Caco-2 (cell line): Measurements from ENCODE around the gene PAK3. TPM values are rescaled to one million over a fixed set of nuclear protein-coding genes. Genes with fewer than 3 reads are reported as not detected.

Experiments used
- BruUV-seq: library from RNA; stranded (reverse); fragments of 400-500 nt; replicated peaks from 2 replicates; lab custom pipeline; 2021; lab: Mats Ljungman, UMichigan
- CTCF ChIA-PET: fragments of 300-600 bp; sonication (Branson Sonifier 250); formaldehyde crosslinking; loops from one replicate; lab custom pipeline; 2022; ENCODE audit warnings: antibody characterized with exemption; lab: Charles Lee
- POLR2A ChIA-PET: fragments of 300-600 bp; sonication (Branson Sonifier 250); formaldehyde crosslinking; loops from one replicate; lab custom pipeline; 2022; ENCODE audit warnings: antibody characterized with exemption; lab: Charles Lee
- DNase-seq, 2 experiments: peaks; one replicate each; pipeline versions ENCODE4 v3.0.0 to v3.0.0-alpha.2; 2020 to 2022
- H3K27me3 ChIP-seq: replicated peaks from 2 replicates; pipeline ENCODE4 v1.6.0; 2011; ENCODE audit warnings: low read length; ENCODE audit not compliant: control insufficient read depth, insufficient read depth
- H3K36me3 ChIP-seq: 2 replicates; pipeline ENCODE4 v1.5.1; 2011; ENCODE audit warnings: low read length; ENCODE audit not compliant: control insufficient read depth, insufficient read depth
- H3K4me1 ChIP-seq: fragments of 250-450 bp; sonication (Bioruptor Pico); 2 replicates; pipeline ENCODE4 v1.5.1; 2020; ENCODE audit warnings: mild to moderate bottlenecking
- H3K4me3 ChIP-seq: 2 replicates; pipeline ENCODE4 v1.5.1; 2011; ENCODE audit warnings: low read depth, mild to moderate bottlenecking, control low read depth, low read length
- H3K9me3 ChIP-seq: fragments of 250-450 bp; sonication (Bioruptor Pico); 2 replicates; pipeline ENCODE4 v1.5.1; 2020; ENCODE audit warnings: mild to moderate bottlenecking, moderate library complexity
- H3K27ac Mint-ChIP-seq: one replicate; pipeline ENCODE4 v1.8.0; 2022; ENCODE audit warnings: mixed read lengths; ENCODE audit not compliant: unreplicated experiment
- H3K27me3 Mint-ChIP-seq: one replicate; pipeline ENCODE4 v1.8.0; 2022; ENCODE audit warnings: mixed read lengths; ENCODE audit not compliant: insufficient read depth, unreplicated experiment
- H3K36me3 Mint-ChIP-seq: one replicate; pipeline ENCODE4 v1.8.0; 2022; ENCODE audit warnings: mild to moderate bottlenecking, mixed read lengths; ENCODE audit not compliant: insufficient read depth, unreplicated experiment
- H3K4me1 Mint-ChIP-seq: one replicate; pipeline ENCODE4 v1.8.0; 2022; ENCODE audit warnings: low read depth, mixed read lengths; ENCODE audit not compliant: unreplicated experiment
- H3K4me3 Mint-ChIP-seq: one replicate; pipeline ENCODE4 v1.8.0; 2022; ENCODE audit warnings: mild to moderate bottlenecking, moderate library complexity, mixed read lengths; ENCODE audit not compliant: unreplicated experiment
- H3K9me3 Mint-ChIP-seq: one replicate; pipeline ENCODE4 v1.8.0; 2022; ENCODE audit warnings: mixed read lengths; ENCODE audit not compliant: unreplicated experiment
- intact Hi-C: fragments of 100-400 bp; cut with micrococcal nuclease; formaldehyde crosslinking; loops from one replicate; pipeline ENCODE4 v1.10.0; 2022; ENCODE audit not compliant: unreplicated experiment
- total RNA-seq: library from RNA; stranded (reverse); gene quantifications from 2 replicates; pipeline ENCODE4 v1.2.3, GENCODE V29; 2022
- TF ChIP-seq, protein P1 (sequence below), 2 experiments: fragments of 200-600 bp in 1 of 2; IDR thresholded peaks; 1 replicate in 1 of 2; 2 replicates in 1 of 2; pipeline versions ENCODE4 v1.5.1 to v1.8.0; 2011 to 2022; ENCODE audit warnings: antibody characterized with exemption in 1 of 2, control low read depth in 1 of 2, inconsistent platforms in 1 of 2, low read depth in 1 of 2, low read length in 1 of 2, mild to moderate bottlenecking in 1 of 2, moderate library complexity in 1 of 2; ENCODE audit not compliant: insufficient read depth in 1 of 2, severe bottlenecking in 1 of 2, unreplicated experiment in 1 of 2

The PAK3 gene
- total RNA-seq, 1 experiment from 2014 or later, result not detected

DNA sequence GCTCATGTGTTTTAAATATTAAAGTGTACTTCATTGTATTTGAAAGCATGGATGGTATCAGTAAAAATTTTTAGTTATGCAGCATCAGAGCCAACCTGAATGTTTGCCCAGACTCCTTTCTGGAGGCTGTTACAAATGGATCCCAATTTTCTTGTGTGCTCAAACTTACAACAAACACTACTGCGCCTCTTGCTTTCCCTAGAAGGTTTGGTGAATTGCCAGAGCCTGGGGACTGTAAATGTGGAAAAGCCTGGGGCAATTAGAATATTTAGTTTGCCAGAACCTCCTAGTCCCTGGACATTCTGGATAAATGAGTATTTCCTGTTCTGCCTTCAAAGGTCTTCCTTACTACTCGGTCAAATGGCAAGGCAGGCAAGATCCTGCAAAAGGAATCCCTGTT, 169.5 kb downstream of the PAK3 start:
- no TSS peak for BruUV-seq

DNA sequence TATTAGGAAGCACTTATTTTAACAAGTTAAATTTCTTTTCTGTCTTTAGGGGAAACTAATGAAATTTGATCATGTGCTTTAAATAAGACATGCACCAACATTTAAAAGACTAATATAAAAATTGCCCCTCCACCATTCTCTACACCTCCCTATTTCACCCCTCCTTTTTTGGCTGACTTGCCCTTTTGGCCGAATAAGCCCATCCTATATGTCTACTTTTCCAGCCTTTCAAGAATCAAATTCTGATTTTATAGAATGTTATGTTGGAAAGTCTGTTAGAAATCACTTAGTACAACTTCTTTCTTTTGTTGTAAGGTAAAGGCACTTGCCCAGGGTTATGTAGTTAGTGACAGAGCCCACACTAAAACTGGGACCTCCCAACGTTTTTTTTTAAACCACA, 172.5 kb downstream of the PAK3 start:
- TF ChIP-seq, protein P1, sequence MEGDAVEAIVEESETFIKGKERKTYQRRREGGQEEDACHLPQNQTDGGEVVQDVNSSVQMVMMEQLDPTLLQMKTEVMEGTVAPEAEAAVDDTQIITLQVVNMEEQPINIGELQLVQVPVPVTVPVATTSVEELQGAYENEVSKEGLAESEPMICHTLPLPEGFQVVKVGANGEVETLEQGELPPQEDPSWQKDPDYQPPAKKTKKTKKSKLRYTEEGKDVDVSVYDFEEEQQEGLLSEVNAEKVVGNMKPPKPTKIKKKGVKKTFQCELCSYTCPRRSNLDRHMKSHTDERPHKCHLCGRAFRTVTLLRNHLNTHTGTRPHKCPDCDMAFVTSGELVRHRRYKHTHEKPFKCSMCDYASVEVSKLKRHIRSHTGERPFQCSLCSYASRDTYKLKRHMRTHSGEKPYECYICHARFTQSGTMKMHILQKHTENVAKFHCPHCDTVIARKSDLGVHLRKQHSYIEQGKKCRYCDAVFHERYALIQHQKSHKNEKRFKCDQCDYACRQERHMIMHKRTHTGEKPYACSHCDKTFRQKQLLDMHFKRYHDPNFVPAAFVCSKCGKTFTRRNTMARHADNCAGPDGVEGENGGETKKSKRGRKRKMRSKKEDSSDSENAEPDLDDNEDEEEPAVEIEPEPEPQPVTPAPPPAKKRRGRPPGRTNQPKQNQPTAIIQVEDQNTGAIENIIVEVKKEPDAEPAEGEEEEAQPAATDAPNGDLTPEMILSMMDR (IDR thresholded peaks at IDR 0.05; ENCODE audit: insufficient read depth in 1 of 2, low read depth in 1 of 2, low read length in 1 of 2, severe bottlenecking in 1 of 2, unreplicated experiment in 1 of 2), result no peak
- Mint-ChIP-seq H3K27me3 (peaks cover 13% of the 10 kb centered on the region), H3K9me3 (no peaks in the 10 kb centered on the region), H3K4me3 (no peak overlapping the region), H3K27ac (no peak overlapping the region), H3K4me1 (no peaks in the 10 kb centered on the region), H3K36me3 (no peaks in the 10 kb centered on the region)
- Histone ChIP-seq H3K4me1 (no peaks in the 10 kb centered on the region), H3K27me3 (no peaks in the 10 kb centered on the region), H3K4me3 (no peak overlapping the region), H3K9me3 (no peaks in the 10 kb centered on the region), H3K36me3 (no peaks in the 10 kb centered on the region)
- no TSS peak for BruUV-seq
- intact Hi-C loops, result no loop called here
- DNase-seq, result no peak
- ChIA-PET POLR2A (no interaction called here), CTCF (no interaction called here)

More for the DNA sequence above, 169.5 kb downstream of the PAK3 start:
- Mint-ChIP-seq H3K36me3 (no peaks in the 10 kb centered on the region), H3K4me1 (no peaks in the 10 kb centered on the region), H3K9me3 (no peaks in the 10 kb centered on the region), H3K4me3 (no peak overlapping the region), H3K27ac (no peak overlapping the region), H3K27me3 (peaks cover 13% of the 10 kb centered on the region)
- H3K27me3 ChIP-seq, result no peaks in the 10 kb centered on the region
- H3K4me1 ChIP-seq, result no peaks in the 10 kb centered on the region
- no peaks in the 10 kb centered on the region for H3K36me3 ChIP-seq
- DNase-seq, result no peak
- intact Hi-C loops, result no loop called here
- ChIA-PET POLR2A (no interaction called here), CTCF (no interaction called here)
- H3K4me3 ChIP-seq, result no peak overlapping the region
- TF ChIP-seq, protein P1 (IDR thresholded peaks at IDR 0.05; ENCODE audit: insufficient read depth in 1 of 2, low read depth in 1 of 2, low read length in 1 of 2, severe bottlenecking in 1 of 2, unreplicated experiment in 1 of 2), result no peak
- no peaks in the 10 kb centered on the region for H3K9me3 ChIP-seq

DNA sequence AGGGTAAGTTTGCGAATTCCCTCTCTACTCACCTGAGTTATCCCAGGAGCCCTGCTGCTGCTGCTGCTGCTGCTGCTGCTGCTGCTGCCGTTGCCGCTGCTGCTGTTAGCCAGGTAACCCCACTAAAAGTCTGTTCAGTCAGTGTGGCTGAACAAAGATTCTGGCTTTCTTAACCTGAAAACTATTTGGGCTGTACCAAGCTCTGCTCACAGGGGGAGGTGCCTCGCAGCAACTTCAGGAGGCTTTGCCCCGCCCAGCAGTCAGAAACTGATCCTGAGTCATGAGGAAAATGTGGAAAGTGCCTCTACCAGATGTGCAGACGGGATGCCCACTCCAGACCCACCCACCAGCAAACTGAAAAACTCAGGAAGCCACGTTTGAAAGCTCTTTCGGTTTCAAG, 174.3 kb downstream of the PAK3 start, which contains the start of gene CAPN6:
Gene CAPN6, minus strand, starts transcription at position 145 of the 400 bp plus-strand sequence. CDS start 6,547 bp downstream, outside the sequence.
- ChIA-PET CTCF (no interaction called here), POLR2A (no interaction called here)
- Histone ChIP-seq H3K9me3 (no peaks in the 10 kb centered on the region), H3K4me1 (no peaks in the 10 kb centered on the region), H3K36me3 (no peaks in the 10 kb centered on the region), H3K4me3 (no peak within 1 kb of the TSS), H3K27me3 (no peaks in the 10 kb centered on the region)
- peaks cover 11% of the 10 kb centered on the region for H3K27me3 Mint-ChIP-seq
- H3K4me1 Mint-ChIP-seq, result no peaks in the 10 kb centered on the region
- peak; percentile 16 to 32 for DNase-seq
- no peaks in the 10 kb centered on the region for H3K9me3 Mint-ChIP-seq
- TF ChIP-seq, protein P1 (IDR thresholded peaks at IDR 0.05; ENCODE audit: insufficient read depth in 1 of 2, low read depth in 1 of 2, low read length in 1 of 2, severe bottlenecking in 1 of 2, unreplicated experiment in 1 of 2), result no peak
- intact Hi-C loops, result no loop called here
- H3K27ac Mint-ChIP-seq, result no peak within 1 kb of the TSS
- H3K4me3 Mint-ChIP-seq, result peak within 1 kb of the TSS; percentile 62
- H3K36me3 Mint-ChIP-seq, result no peaks in the 10 kb centered on the region
- BruUV-seq, result no TSS peak

Other genes with a start within 250 kb of the PAK3 start
- 5.2 and 5.7 TPM in 2 replicates for gene CAPN6, start 174.3 kb downstream of the PAK3 start, total RNA-seq